PFSK-1 (cell line): Measurements from ENCODE around the gene MBNL2.

ENCODE experiments used
- FOXP2 ChIP-seq: optimal IDR thresholded peaks from 2 replicates; pipeline ENCODE3; 2011; ENCODE audit warnings: borderline replicate concordance, control low read depth, inconsistent platforms; ENCODE audit not compliant: insufficient read depth; ENCODE audit errors: extremely low read length, extremely low read depth
- POLR2AphosphoS5 ChIP-seq: IDR thresholded peaks from 2 replicates; pipeline ENCODE4 v1.6.1; 2012; ENCODE audit warnings: low read depth, mild to moderate bottlenecking, control low read depth, low read length, moderate library complexity
- SIN3A ChIP-seq: IDR thresholded peaks from 2 replicates; pipeline ENCODE4 v1.6.1; 2012; ENCODE audit warnings: mild to moderate bottlenecking, low read length, moderate library complexity, borderline replicate concordance; ENCODE audit not compliant: insufficient read depth
- TAF1 ChIP-seq: IDR thresholded peaks from 2 replicates; pipeline ENCODE4 v1.6.1; 2012; ENCODE audit warnings: low read length, control low read depth, borderline replicate concordance; ENCODE audit not compliant: insufficient read depth
- TF ChIP-seq, protein P1 (sequence below), 2 experiments: IDR thresholded peaks; 2 replicates each; pipeline versions ENCODE4 v1.6.1 to v1.8.0; 2011 to 2012; ENCODE audit warnings: low read depth in 2 of 2, low read length in 2 of 2, control low read depth in 1 of 2, inconsistent platforms in 1 of 2, mild to moderate bottlenecking in 1 of 2, moderate library complexity in 1 of 2; ENCODE audit not compliant: insufficient read depth in 1 of 2

DNA sequence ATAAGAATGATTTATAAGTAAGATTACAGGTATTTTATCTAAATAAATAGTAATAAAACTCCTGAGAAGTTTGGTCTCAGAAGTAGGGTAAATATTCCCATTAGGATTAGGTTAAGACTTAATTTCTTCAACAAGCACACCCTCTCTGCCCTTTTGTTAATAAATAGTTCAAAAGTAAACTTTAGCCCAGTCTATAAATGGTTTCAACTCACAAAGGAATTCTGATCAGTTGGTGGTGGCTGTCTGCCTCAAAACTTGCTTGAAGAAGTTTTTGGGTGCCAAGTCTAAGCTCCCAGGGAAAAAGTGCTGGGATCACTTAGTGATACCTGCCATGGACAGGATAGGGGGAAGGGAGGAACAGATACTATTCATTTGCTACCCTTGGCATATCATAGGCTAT, 22.9 kb downstream of the MBNL2 start:
- TF ChIP-seq POLR2AphosphoS5 (no peak), FOXP2 (no peak), SIN3A (no peak), TAF1 (no peak)
- TF ChIP-seq, protein P1, sequence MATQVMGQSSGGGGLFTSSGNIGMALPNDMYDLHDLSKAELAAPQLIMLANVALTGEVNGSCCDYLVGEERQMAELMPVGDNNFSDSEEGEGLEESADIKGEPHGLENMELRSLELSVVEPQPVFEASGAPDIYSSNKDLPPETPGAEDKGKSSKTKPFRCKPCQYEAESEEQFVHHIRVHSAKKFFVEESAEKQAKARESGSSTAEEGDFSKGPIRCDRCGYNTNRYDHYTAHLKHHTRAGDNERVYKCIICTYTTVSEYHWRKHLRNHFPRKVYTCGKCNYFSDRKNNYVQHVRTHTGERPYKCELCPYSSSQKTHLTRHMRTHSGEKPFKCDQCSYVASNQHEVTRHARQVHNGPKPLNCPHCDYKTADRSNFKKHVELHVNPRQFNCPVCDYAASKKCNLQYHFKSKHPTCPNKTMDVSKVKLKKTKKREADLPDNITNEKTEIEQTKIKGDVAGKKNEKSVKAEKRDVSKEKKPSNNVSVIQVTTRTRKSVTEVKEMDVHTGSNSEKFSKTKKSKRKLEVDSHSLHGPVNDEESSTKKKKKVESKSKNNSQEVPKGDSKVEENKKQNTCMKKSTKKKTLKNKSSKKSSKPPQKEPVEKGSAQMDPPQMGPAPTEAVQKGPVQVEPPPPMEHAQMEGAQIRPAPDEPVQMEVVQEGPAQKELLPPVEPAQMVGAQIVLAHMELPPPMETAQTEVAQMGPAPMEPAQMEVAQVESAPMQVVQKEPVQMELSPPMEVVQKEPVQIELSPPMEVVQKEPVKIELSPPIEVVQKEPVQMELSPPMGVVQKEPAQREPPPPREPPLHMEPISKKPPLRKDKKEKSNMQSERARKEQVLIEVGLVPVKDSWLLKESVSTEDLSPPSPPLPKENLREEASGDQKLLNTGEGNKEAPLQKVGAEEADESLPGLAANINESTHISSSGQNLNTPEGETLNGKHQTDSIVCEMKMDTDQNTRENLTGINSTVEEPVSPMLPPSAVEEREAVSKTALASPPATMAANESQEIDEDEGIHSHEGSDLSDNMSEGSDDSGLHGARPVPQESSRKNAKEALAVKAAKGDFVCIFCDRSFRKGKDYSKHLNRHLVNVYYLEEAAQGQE (IDR thresholded peaks at IDR 0.05; ENCODE audit: insufficient read depth in 1 of 2, low read depth in 2 of 2, low read length in 2 of 2): no peak
